ENCODE results near the gene DNAH5. TPM values are rescaled to one million over a fixed set of nuclear protein-coding genes. Genes with fewer than 3 reads are reported as not detected.

The DNAH5 gene
- 0.33 and 0.96 TPM in 2 replicates for total RNA-seq

GRCh38 chr5:13944560-13945199, at the start of gene DNAH5:
Gene DNAH5 (minus strand): TSS chr5:13944688. CDS start chr5:13944438, 250 bp downstream.

Other genes with a start within 250 kb of the DNAH5 start
- gene TRIO, start 198.7 kb upstream of the DNAH5 start, total RNA-seq = 229 and 270 TPM in 2 replicates

All from vein endothelial cell (primary cell).